Sigmoid colon (tissue), 7 donors: ENCODE data around the gene PLVAP. TPM values are rescaled to one million over a fixed set of nuclear protein-coding genes. Genes with fewer than 3 reads are reported as not detected.
A peak's percentile ranks its signal among the peaks of the same experiment; 100 is the strongest.

ENCODE experiments used
- DNase-seq: peaks from one replicate; pipeline ENCODE4 v3.0.0-alpha.2; 2019
- H3K27ac ChIP-seq, 4 donors: fragments of 200-600 bp; sonication (generic); one replicate each; pipeline ENCODE4 v1.5.1; 2016 to 2019; ENCODE audit warnings: mild to moderate bottlenecking in 1 of 4
- H3K27me3 ChIP-seq, 3 donors: fragments of 200-600 bp; sonication (generic); one replicate each; pipeline ENCODE4 v1.5.1; 2019; ENCODE audit warnings: mild to moderate bottlenecking in 1 of 3
- H3K36me3 ChIP-seq, 4 donors: fragments of 200-600 bp; sonication (generic); one replicate each; pipeline ENCODE4 v1.5.1; 2016 to 2019
- H3K4me1 ChIP-seq, 4 donors: fragments of 200-600 bp; sonication (generic); one replicate each; pipeline ENCODE4 v1.5.1; 2017 to 2019
- H3K4me3 ChIP-seq, 4 donors: fragments of 200-600 bp; sonication (generic); one replicate each; pipeline ENCODE4 v1.5.1; 2017 to 2019; ENCODE audit warnings: mild to moderate bottlenecking in 2 of 4, moderate library complexity in 1 of 4
- H3K9me3 ChIP-seq, 4 donors: fragments of 200-600 bp in 3 of 4; sonication (generic) in 3 of 4; one replicate each; pipeline versions ENCODE4 v1.5.1 to v1.6.1; 2013 to 2019
- CTCF ChIP-seq, 4 experiments: fragments of 450-650 bp in 3 of 4; fragments of 200-600 bp in 1 of 4; IDR thresholded peaks; one replicate each; pipeline ENCODE4 v1.5.1; 2016 to 2019; ENCODE audit warnings: antibody characterized with exemption in 4 of 4, mild to moderate bottlenecking in 3 of 4, moderate library complexity in 2 of 4
- EP300 ChIP-seq, 4 donors: sonication (generic); formaldehyde crosslinking; IDR thresholded peaks; one replicate each; pipeline ENCODE4 v1.6.1; 2017; ENCODE audit warnings: antibody characterized with exemption in 4 of 4
- POLR2A ChIP-seq, 2 donors: fragments of 450-650 bp; IDR thresholded peaks; one replicate each; pipeline ENCODE4 v1.6.1; 2016; ENCODE audit warnings: antibody characterized with exemption in 2 of 2, mild to moderate bottlenecking in 2 of 2, moderate library complexity in 2 of 2
- POLR2AphosphoS5 ChIP-seq, 4 donors: sonication (generic); formaldehyde crosslinking; IDR thresholded peaks; one replicate each; pipeline ENCODE4 v1.6.1; 2017; ENCODE audit warnings: antibody characterized with exemption in 4 of 4
- WGBS, 2 donors: extraction: QIAGEN DNeasy Blood & Tissue Kit; methylation state at CpG; one replicate each; pipeline ENCODE4 v1.1.7; 2013; 5-methylcytosine and 5-hydroxymethylcytosine counted together
- intact Hi-C: fragments of 100-400 bp; cut with DNase I; formaldehyde crosslinking; loops from one replicate; pipeline ENCODE4 v1.15.1; 2023
- polyA plus RNA-seq, 3 donors: library from polyadenylated mRNA; stranded (reverse); fragments of 200-250 nt; gene quantifications; one replicate each; pipeline ENCODE4 v1.2.3, GENCODE V29; 2013
- total RNA-seq, 4 donors: library from RNA; depleted of rRNA; stranded (reverse); fragments of >200 nt; gene quantifications; one replicate each; pipeline ENCODE4 v1.1.0, GENCODE V29; 2016
- donor health status: healthy with polysubstance abuse.
- donor health status: Bipolar disorder and iron deficiency.
- donor health status: healthy.

PLVAP gene
- total and polyA plus RNA-seq, 7 donors, result 3.0 to 54.7 (median 19.6) TPM

DNA sequence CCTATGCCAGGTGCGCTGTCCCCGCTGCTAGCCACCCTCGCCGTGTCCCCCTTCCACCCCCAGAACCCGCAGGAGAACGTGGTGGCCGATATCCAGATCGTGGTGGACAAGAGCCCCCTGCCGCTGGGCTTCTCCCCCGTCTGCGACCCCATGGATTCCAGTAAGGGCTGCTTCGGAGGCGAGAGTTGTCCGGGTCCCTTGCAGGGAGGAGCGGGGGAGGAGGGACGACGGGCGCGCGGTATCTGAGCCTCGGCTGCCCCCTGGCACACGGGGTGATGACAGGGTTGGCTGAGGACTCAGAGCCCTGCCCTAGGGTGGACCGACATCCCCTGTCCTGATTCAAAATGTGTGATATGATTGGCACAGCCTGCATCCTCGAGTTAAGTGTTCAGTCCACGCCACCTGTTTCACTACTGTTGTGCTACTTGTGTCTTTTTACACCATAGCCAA, 43.4 kb upstream of the PLVAP start:
- intact Hi-C loops, result no loop called here
- DNase-seq, result peak; percentile 74
- H3K27ac ChIP-seq, result peak overlapping the region; percentile 75 to 87 (median 80)

GRCh38 chr19:17419621-17420474, 42.7 kb upstream of the PLVAP start, which contains the start of gene MVB12A:
MVB12A (plus strand) TSS chr19:17420047; CDS start chr19:17420136, 89 bp downstream.
- peak within 1 kb of the TSS; percentile 84 to 87 (median 86) for H3K27ac ChIP-seq
- DNase-seq, result peak; percentile 99
- peaks cover 0 to 5% (median 0%) of the 10 kb centered on the region in 4 donors for H3K36me3 ChIP-seq
- no peaks in the 10 kb centered on the region for H3K27me3 ChIP-seq
- WGBS, 2 donors, result 1% methylated on average over 85 of the region's 85 CpGs
- H3K4me3 ChIP-seq, result peak within 1 kb of the TSS; percentile 75 to 97 (median 86)
- peaks cover 0 to 21% (median 16%) of the 10 kb centered on the region in 4 donors for H3K4me1 ChIP-seq
- peak in 1 of 4 donors; percentile 70 for TF ChIP-seq EP300 (IDR thresholded peaks at IDR 0.05)
- TF ChIP-seq POLR2A (IDR thresholded peaks at IDR 0.05), result no peak
- no peak for TF ChIP-seq CTCF (IDR thresholded peaks at IDR 0.05)
- peak; percentile 50 to 86 (median 59) for TF ChIP-seq POLR2AphosphoS5 (IDR thresholded peaks at IDR 0.05)
- H3K9me3 ChIP-seq, result no peaks in the 10 kb centered on the region
- intact Hi-C loops, result no loop called here

More for the DNA sequence above, 43.4 kb upstream of the PLVAP start:
- peaks cover 0 to 25% (median 20%) of the 10 kb centered on the region in 4 donors for H3K4me1 ChIP-seq
- H3K9me3 ChIP-seq, result no peaks in the 10 kb centered on the region
- H3K4me3 ChIP-seq, result peak overlapping the region; percentile 75 to 97 (median 86)
- no peaks in the 10 kb centered on the region for H3K27me3 ChIP-seq
- 4 to 5% methylated on average over 25 of the region's 25 CpGs for WGBS, 2 donors
- TF ChIP-seq CTCF (IDR thresholded peaks at IDR 0.05), result no peak
- no peak for TF ChIP-seq POLR2AphosphoS5 (IDR thresholded peaks at IDR 0.05)
- TF ChIP-seq POLR2A (IDR thresholded peaks at IDR 0.05), result no peak
- no peak for TF ChIP-seq EP300 (IDR thresholded peaks at IDR 0.05)
- H3K36me3 ChIP-seq, result peaks cover 0 to 5% (median 0%) of the 10 kb centered on the region in 4 donors

GRCh38 chr19:17419154-17419620, 42.0 kb upstream of the PLVAP start:
- Histone ChIP-seq H3K9me3 (no peaks in the 10 kb centered on the region), H3K36me3 (peaks cover 0 to 5% (median 0%) of the 10 kb centered on the region in 4 donors), H3K27me3 (no peaks in the 10 kb centered on the region), H3K4me1 (peaks cover 0 to 17% (median 12%) of the 10 kb centered on the region in 4 donors), H3K4me3 (peak overlapping the region; percentile 20 to 97 (median 86)), H3K27ac (peak overlapping the region; percentile 84 to 87 (median 86))
- intact Hi-C loops, result no loop called here
- DNase-seq, result no peak
- TF ChIP-seq EP300 (IDR thresholded peaks at IDR 0.05) (no peak), POLR2AphosphoS5 (IDR thresholded peaks at IDR 0.05) (no peak), CTCF (IDR thresholded peaks at IDR 0.05) (no peak), POLR2A (IDR thresholded peaks at IDR 0.05) (no peak)
- WGBS, 2 donors, result 9 to 16% methylated on average over 8 of the region's 8 CpGs

- WGBS, 2 donors, result 57 to 66% methylated on average over 3 of the region's 3 CpGs
- Histone ChIP-seq H3K36me3 (peaks cover 0 to 5% (median 0%) of the 10 kb centered on the region in 4 donors), H3K27me3 (no peaks in the 10 kb centered on the region), H3K4me3 (peak overlapping the region in 1 of 4 donors; percentile 76), H3K9me3 (no peaks in the 10 kb centered on the region), H3K4me1 (peaks cover 0 to 17% (median 12%) of the 10 kb centered on the region in 4 donors), H3K27ac (peak overlapping the region in 2 of 4 donors; percentile 86 to 87)
- intact Hi-C loops, result no loop called here
- TF ChIP-seq POLR2A (IDR thresholded peaks at IDR 0.05) (no peak), EP300 (IDR thresholded peaks at IDR 0.05) (no peak), CTCF (IDR thresholded peaks at IDR 0.05) (no peak), POLR2AphosphoS5 (IDR thresholded peaks at IDR 0.05) (no peak)
- DNase-seq, result no peak
These were observed 41.6 kb upstream of the PLVAP start for GRCh38 chr19:17418710-17419109.
